ENCODE data around the gene WFDC6.

DNA sequence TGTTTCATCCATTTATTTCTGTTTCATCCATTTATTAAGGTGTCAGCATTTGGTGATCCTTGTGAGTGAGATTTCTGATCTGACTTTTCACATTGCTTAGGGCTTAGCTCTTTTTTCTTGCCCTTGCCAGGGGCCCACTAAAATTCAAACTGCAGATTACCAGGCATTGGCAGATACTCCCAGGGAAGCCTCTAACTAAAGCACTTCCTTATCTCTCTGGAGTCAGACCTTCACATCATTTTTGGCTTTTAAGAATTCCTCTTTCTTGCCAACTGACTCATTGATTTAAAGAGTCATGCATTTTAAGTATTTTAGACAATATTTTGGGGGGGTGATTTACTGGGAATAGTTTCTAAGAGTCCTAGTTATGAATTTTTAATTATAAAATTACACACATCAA, 42.4 kb upstream of the WFDC6 start:
- TF ChIP-seq NR3C1 (IDR thresholded peaks at IDR 0.05) (no peak), CTCF (IDR thresholded peaks at IDR 0.05) (no peak), MAX (IDR thresholded peaks at IDR 0.05) (no peak), CEBPB (IDR thresholded peaks at IDR 0.05) (no peak), RNF2 (IDR thresholded peaks at IDR 0.05; ENCODE audit: borderline replicate concordance, low read depth) (no peak), PHF8 (IDR thresholded peaks at IDR 0.05; ENCODE audit: borderline replicate concordance, low read depth) (no peak), SREBF2 (IDR thresholded peaks at IDR 0.05) (no peak)
- TF ChIP-seq, protein P1, sequence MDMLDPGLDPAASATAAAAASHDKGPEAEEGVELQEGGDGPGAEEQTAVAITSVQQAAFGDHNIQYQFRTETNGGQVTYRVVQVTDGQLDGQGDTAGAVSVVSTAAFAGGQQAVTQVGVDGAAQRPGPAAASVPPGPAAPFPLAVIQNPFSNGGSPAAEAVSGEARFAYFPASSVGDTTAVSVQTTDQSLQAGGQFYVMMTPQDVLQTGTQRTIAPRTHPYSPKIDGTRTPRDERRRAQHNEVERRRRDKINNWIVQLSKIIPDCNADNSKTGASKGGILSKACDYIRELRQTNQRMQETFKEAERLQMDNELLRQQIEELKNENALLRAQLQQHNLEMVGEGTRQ (IDR thresholded peaks at IDR 0.05), result no peak

Measured in A549 (cell line).